Vagina (tissue), 2 donors: ENCODE data around the gene NUP98.

Experiments
- POLR2A ChIP-seq, 2 donors: fragments of 450-650 bp; IDR thresholded peaks; one replicate each; pipeline ENCODE4 v1.6.1; 2017; ENCODE audit warnings: antibody characterized with exemption in 2 of 2, mild to moderate bottlenecking in 2 of 2, moderate library complexity in 2 of 2
- POLR2AphosphoS5 ChIP-seq, 2 donors: sonication (generic); formaldehyde crosslinking; IDR thresholded peaks; one replicate each; pipeline ENCODE4 v1.9.0; 2017; ENCODE audit warnings: antibody characterized with exemption in 2 of 2, mild to moderate bottlenecking in 2 of 2, low read depth in 1 of 2; ENCODE audit not compliant: insufficient read depth in 1 of 2
- TF ChIP-seq, protein P1 (sequence below), 3 experiments: fragments of 450-650 bp in 2 of 3; fragments of 200-600 bp in 1 of 3; sonication (generic) in 1 of 3; IDR thresholded peaks; one replicate each; pipeline ENCODE4 v1.5.1; 2017 to 2019; ENCODE audit warnings: antibody characterized with exemption in 3 of 3, mild to moderate bottlenecking in 2 of 3, moderate library complexity in 2 of 3

DNA sequence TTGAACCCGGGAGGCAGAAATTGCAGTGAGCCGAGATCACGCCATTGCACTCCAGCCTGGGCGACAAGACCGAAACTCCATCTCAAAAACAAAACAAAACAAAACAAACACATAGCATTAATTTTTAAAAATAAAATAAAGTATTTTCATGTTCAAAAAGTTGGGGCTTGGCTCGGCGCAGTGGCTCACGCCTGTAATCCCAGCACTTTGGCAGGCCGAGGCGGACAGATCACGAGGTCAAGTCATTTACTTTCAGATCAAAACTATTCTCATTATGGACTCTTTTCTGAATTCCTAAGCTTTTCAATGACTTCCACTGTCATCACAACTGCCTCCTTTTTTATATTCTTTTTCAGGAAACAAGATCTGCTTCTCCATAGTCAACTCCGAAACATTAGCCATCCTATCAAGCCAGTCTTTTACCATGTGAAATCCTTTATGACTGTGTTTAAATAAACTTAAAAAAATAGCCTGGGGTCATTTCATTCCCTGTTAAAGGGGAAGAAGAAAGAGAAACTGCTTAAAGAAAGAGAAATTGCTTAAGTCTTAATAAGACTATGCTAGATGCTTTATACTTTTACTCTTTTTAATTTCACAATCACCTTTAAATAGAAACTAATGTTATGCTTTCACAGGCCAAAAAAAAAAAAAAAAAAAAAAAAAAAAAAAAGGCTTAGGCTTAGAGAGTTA, 113.1 kb downstream of the NUP98 start:
- TF ChIP-seq, protein P1, sequence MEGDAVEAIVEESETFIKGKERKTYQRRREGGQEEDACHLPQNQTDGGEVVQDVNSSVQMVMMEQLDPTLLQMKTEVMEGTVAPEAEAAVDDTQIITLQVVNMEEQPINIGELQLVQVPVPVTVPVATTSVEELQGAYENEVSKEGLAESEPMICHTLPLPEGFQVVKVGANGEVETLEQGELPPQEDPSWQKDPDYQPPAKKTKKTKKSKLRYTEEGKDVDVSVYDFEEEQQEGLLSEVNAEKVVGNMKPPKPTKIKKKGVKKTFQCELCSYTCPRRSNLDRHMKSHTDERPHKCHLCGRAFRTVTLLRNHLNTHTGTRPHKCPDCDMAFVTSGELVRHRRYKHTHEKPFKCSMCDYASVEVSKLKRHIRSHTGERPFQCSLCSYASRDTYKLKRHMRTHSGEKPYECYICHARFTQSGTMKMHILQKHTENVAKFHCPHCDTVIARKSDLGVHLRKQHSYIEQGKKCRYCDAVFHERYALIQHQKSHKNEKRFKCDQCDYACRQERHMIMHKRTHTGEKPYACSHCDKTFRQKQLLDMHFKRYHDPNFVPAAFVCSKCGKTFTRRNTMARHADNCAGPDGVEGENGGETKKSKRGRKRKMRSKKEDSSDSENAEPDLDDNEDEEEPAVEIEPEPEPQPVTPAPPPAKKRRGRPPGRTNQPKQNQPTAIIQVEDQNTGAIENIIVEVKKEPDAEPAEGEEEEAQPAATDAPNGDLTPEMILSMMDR (IDR thresholded peaks at IDR 0.05) = no peak
- TF ChIP-seq POLR2A (IDR thresholded peaks at IDR 0.05) (no peak), POLR2AphosphoS5 (IDR thresholded peaks at IDR 0.05; ENCODE audit: insufficient read depth in 1 of 2, low read depth in 1 of 2) (no peak)
